ENCODE measurements around the gene TUBG2.

The TUBG2 gene

DNA sequence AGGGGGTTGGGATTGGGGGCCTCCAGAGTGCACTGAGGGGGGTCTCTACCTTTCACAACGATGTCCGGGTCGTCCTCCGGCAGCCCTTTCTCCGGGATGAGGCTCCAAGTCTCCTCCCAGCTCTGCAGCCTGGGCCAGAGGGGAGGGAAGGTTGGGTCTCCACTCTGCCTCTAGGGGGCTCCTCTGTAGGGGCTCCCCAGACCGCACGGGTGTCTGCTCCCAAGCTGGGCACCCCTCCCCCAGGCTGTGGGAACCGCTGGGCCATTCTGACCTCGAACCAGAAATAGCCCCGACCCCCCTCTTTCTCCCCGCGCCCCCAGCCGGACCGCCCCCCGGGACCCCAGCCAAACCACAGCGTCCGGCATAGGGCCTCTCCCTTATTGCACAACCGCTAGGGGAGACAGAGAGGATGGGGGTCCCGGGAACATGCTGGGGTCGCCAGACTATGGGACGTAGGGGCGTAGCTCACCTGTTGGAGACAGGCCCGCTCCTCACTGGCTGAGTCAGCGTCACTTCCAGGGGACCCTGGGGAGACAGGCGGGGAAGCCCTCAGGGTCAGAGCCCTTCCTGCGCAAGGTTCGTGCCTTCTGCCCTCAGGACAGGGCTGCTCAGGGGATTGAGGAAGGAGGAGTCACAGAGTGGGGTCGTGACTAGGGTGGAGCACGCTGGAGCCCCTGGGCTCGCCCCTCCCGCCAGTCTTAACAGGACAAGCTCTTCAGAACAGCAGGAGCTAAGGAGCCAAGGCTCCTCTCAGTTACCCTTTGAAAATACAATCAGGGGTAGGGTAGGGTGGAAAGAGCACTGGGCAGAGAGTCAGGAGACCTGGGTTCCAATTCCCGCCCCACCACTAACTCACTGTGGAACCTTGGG is 15.0 kb downstream of the TUBG2 start:
- Histone ChIP-seq H3K27me3 (ENCODE audit: low read length) (no peaks in the 10 kb centered on the region), H2AFZ (ENCODE audit: low read depth, low read length, severe bottlenecking) (no peak overlapping the region), H3K36me3 (ENCODE audit: low read length) (no peaks in the 10 kb centered on the region), H3K4me2 (ENCODE audit: low read depth, low read length, poor library complexity, severe bottlenecking) (no peak overlapping the region), H3K9me3 (ENCODE audit: insufficient read depth, low read length) (no peaks in the 10 kb centered on the region), H3K9me2 (replicated peaks; ENCODE audit: insufficient read depth, low read length) (no peaks in the 10 kb centered on the region), H3K4me3 (ENCODE audit: insufficient read depth, low read length, poor library complexity, severe bottlenecking) (no peak overlapping the region), H3K27ac (ENCODE audit: low read depth, low read length) (no peak overlapping the region), H3F3A (ENCODE audit: insufficient read depth) (peaks cover 7% of the 10 kb centered on the region; the same call in 1 of the 2 replicates), H4K20me1 (ENCODE audit: low read depth, low read length) (no peaks in the 10 kb centered on the region), H3K79me2 (ENCODE audit: insufficient read depth, low read length) (no peaks in the 10 kb centered on the region), H3K9ac (ENCODE audit: low read length) (no peak overlapping the region)
- TF ChIP-seq CTCF (IDR thresholded peaks at IDR 0.05; ENCODE audit: insufficient read depth, low read length, poor library complexity, severe bottlenecking), result peak; percentile 74
- TF ChIP-seq EZH2phosphoT487 (conservative IDR thresholded peaks at IDR 0.05; ENCODE audit: low read length), result no peak

- H3K9me2 ChIP-seq (replicated peaks; ENCODE audit: insufficient read depth, low read length), result no peaks in the 10 kb centered on the region
- H2AFZ ChIP-seq (ENCODE audit: low read depth, low read length, severe bottlenecking), result no peak overlapping the region
- H3K27me3 ChIP-seq (ENCODE audit: low read length), result no peaks in the 10 kb centered on the region
- peaks cover 11% of the 10 kb centered on the region; the same call in 1 of the 2 replicates for H3F3A ChIP-seq (ENCODE audit: insufficient read depth)
- H4K20me1 ChIP-seq (ENCODE audit: low read depth, low read length), result no peaks in the 10 kb centered on the region
- no peaks in the 10 kb centered on the region for H3K36me3 ChIP-seq (ENCODE audit: low read length)
- no peaks in the 10 kb centered on the region for H3K9me3 ChIP-seq (ENCODE audit: insufficient read depth, low read length)
- no peak overlapping the region for H3K4me3 ChIP-seq (ENCODE audit: insufficient read depth, low read length, poor library complexity, severe bottlenecking)
- no peaks in the 10 kb centered on the region for H3K79me2 ChIP-seq (ENCODE audit: insufficient read depth, low read length)
- H3K27ac ChIP-seq (ENCODE audit: low read depth, low read length), result no peak overlapping the region
- peak overlapping the region; percentile 73; the same call in 1 of the 2 replicates for H3K9ac ChIP-seq (ENCODE audit: low read length)
- peak overlapping the region; percentile 71 for H3K4me2 ChIP-seq (ENCODE audit: low read depth, low read length, poor library complexity, severe bottlenecking)
- TF ChIP-seq CTCF (IDR thresholded peaks at IDR 0.05; ENCODE audit: insufficient read depth, low read length, poor library complexity, severe bottlenecking) (no peak), EZH2phosphoT487 (conservative IDR thresholded peaks at IDR 0.05; ENCODE audit: low read length) (no peak)
Measured at GRCh38 chr17:42674755-42675347, 15.8 kb downstream of the TUBG2 start.

DNA sequence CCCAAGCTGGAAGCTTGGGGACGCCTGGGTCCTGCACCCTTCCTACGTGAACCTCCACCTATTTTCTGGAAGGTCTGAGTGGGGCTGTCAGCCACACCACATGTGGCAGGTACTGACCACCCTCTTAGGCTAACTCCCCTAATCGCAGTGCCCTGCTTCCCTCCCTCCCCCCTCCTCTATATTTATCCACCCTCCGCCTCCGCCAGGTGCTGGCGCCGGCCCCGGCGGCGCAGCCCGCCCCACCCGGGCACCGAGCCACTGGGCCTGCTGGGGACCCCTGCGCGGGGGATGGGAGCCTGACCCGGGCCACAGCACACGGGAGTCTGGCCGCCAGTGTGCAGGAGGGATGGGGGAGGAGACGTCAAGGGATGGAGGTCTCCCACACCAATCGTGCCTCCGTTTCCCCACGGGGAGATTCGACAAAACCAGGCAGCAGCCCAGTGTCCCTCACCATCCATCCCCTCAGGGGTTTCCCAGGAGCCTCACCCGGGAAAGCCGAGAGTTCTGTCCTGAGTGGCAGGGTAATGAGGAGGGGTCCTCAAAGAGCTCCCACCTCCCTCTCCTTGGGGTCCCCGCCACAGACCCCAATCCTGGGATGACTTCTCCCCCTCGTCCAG is 16.4 kb downstream of the TUBG2 start:
- peaks cover 11% of the 10 kb centered on the region; the same call in 1 of the 2 replicates for H3F3A ChIP-seq (ENCODE audit: insufficient read depth)
- no peak overlapping the region for H3K27ac ChIP-seq (ENCODE audit: low read depth, low read length)
- no peaks in the 10 kb centered on the region for H3K36me3 ChIP-seq (ENCODE audit: low read length)
- peak overlapping the region; percentile 72 for H3K4me3 ChIP-seq (ENCODE audit: insufficient read depth, low read length, poor library complexity, severe bottlenecking)
- peak overlapping the region; percentile 71 for H3K4me2 ChIP-seq (ENCODE audit: low read depth, low read length, poor library complexity, severe bottlenecking)
- H3K9ac ChIP-seq (ENCODE audit: low read length), result peak overlapping the region; percentile 73
- H3K79me2 ChIP-seq (ENCODE audit: insufficient read depth, low read length), result no peaks in the 10 kb centered on the region
- H3K9me3 ChIP-seq (ENCODE audit: insufficient read depth, low read length), result no peaks in the 10 kb centered on the region
- TF ChIP-seq CTCF (IDR thresholded peaks at IDR 0.05; ENCODE audit: insufficient read depth, low read length, poor library complexity, severe bottlenecking) (no peak), EZH2phosphoT487 (conservative IDR thresholded peaks at IDR 0.05; ENCODE audit: low read length) (no peak)
- H3K9me2 ChIP-seq (replicated peaks; ENCODE audit: insufficient read depth, low read length), result no peaks in the 10 kb centered on the region
- no peaks in the 10 kb centered on the region for H4K20me1 ChIP-seq (ENCODE audit: low read depth, low read length)
- H2AFZ ChIP-seq (ENCODE audit: low read depth, low read length, severe bottlenecking), result no peak overlapping the region
- no peaks in the 10 kb centered on the region for H3K27me3 ChIP-seq (ENCODE audit: low read length)
